Measurements from ENCODE around the gene CAMK1D. TPM values are rescaled to one million over a fixed set of nuclear protein-coding genes. Genes with fewer than 3 reads are reported as not detected.

Gene CAMK1D
- total and polyA plus RNA-seq, 2 donors (not counting 3 experiments of a cell fraction or from before 2014, with no cell fraction given) = 0.37 to 4.2 TPM

GRCh38 chr10:12327074-12327473, 22.3 kb upstream of the CAMK1D start:
- Histone ChIP-seq H3K4me1 (ENCODE audit: control insufficient read depth, extremely low read depth, insufficient read depth, low read length) (no peaks in the 10 kb centered on the region), H3K9me3 (replicated peaks; ENCODE audit: control insufficient read depth, insufficient read depth, low read length) (no peaks in the 10 kb centered on the region), H3K27me3 (ENCODE audit: control insufficient read depth in 2 of 2, insufficient read depth in 2 of 2, low read length in 2 of 2) (no peaks in the 10 kb centered on the region), H2AFZ (ENCODE audit: low read depth, low read length) (no peak overlapping the region), H3K9ac (replicated peaks; ENCODE audit: extremely low read depth, insufficient read depth, low read length) (no peak overlapping the region), H3K4me2 (ENCODE audit: insufficient read depth, low read length) (no peak overlapping the region), H3K9me1 (replicated peaks; ENCODE audit: control insufficient read depth, extremely low read depth, insufficient read depth, low read length) (no peaks in the 10 kb centered on the region), H3K36me3 (ENCODE audit: control insufficient read depth in 2 of 2, extremely low read depth in 1 of 2, insufficient read depth in 2 of 2, low read length in 2 of 2) (no peaks in the 10 kb centered on the region), H4K20me1 (replicated peaks; ENCODE audit: control insufficient read depth, extremely low read depth, insufficient read depth, low read length) (no peaks in the 10 kb centered on the region), H3K4me3 (replicated peaks in 1 of 3; ENCODE audit: insufficient read depth in 1 of 3, low read depth in 1 of 3, low read length in 3 of 3) (no peak overlapping the region), H3K79me2 (ENCODE audit: control insufficient read depth, insufficient read depth, low read length) (no peaks in the 10 kb centered on the region), H3K27ac (ENCODE audit: insufficient read depth, low read depth, low read length) (no peak overlapping the region)
- dilution Hi-C loops (cut with MboI; ENCODE audit: extremely low pct_ligation_motif_present, low sequenced_read_pairs) (no loop called here), intact Hi-C loops (cut with micrococcal nuclease) (no loop called here)
- FAIRE-seq (no peak), DNase-seq (ENCODE audit: low read depth, low spot score) (no peak)
- POLR2A ChIA-PET = no interaction called here
- BruUV-seq (replicated peaks) = no TSS peak
- CTCF ChIA-PET = interaction anchor here (0.7 kb wide), 1 partner anchor 10 kb away, joined by 3 read pairs; no protein-coding TSS in a partner anchor
- TF ChIP-seq POLR2AphosphoS5 (IDR thresholded peaks at IDR 0.05; ENCODE audit: insufficient read depth, low read depth, low read length) (no peak), MYC (IDR thresholded peaks at IDR 0.05; ENCODE audit: low read depth, low read length) (no peak), CTCF (IDR thresholded peaks at IDR 0.05; ENCODE audit: extremely low read depth in 1 of 2, insufficient read depth in 1 of 2, low read depth in 1 of 2, low read length in 2 of 2) (no peak), FOS (IDR thresholded peaks at IDR 0.05; ENCODE audit: borderline replicate concordance, insufficient read depth, low read length) (no peak), MAX (IDR thresholded peaks at IDR 0.05; ENCODE audit: insufficient read depth, insufficient read length) (no peak), GATA2 (IDR thresholded peaks at IDR 0.05; ENCODE audit: insufficient read depth, insufficient read length, low read depth, low read length) (no peak), JUN (IDR thresholded peaks at IDR 0.05; ENCODE audit: borderline replicate concordance, insufficient read depth, insufficient read length, low read depth) (no peak), EZH2 (IDR thresholded peaks at IDR 0.05; ENCODE audit: borderline replicate concordance, low read depth, low read length, severe bottlenecking) (no peak), POLR2A (IDR thresholded peaks at IDR 0.05; ENCODE audit: low read depth, low read length) (no peak)

Data from endothelial cell of umbilical vein (primary cell).